Ovary (tissue), 3 donors: ENCODE data around the gene LDAH.

Experiments used
- EP300 ChIP-seq: sonication (generic); formaldehyde crosslinking; IDR thresholded peaks from one replicate; pipeline ENCODE4 v1.6.1; 2017; ENCODE audit warnings: antibody characterized with exemption
- POLR2A ChIP-seq: fragments of 450-650 bp; IDR thresholded peaks from one replicate; pipeline ENCODE4 v1.6.1; 2017; ENCODE audit warnings: antibody characterized with exemption, mild to moderate bottlenecking, moderate library complexity
- TF ChIP-seq, protein P1 (sequence below), 3 donors: fragments of 450-650 bp in 2 of 3; fragments of 200-600 bp in 1 of 3; IDR thresholded peaks; one replicate each; pipeline versions ENCODE4 v1.5.1 to v1.8.0; 2016 to 2022; ENCODE audit warnings: antibody characterized with exemption in 3 of 3, mild to moderate bottlenecking in 1 of 3
- donor health status: DM: no; HTN: no; CAD: no.

DNA sequence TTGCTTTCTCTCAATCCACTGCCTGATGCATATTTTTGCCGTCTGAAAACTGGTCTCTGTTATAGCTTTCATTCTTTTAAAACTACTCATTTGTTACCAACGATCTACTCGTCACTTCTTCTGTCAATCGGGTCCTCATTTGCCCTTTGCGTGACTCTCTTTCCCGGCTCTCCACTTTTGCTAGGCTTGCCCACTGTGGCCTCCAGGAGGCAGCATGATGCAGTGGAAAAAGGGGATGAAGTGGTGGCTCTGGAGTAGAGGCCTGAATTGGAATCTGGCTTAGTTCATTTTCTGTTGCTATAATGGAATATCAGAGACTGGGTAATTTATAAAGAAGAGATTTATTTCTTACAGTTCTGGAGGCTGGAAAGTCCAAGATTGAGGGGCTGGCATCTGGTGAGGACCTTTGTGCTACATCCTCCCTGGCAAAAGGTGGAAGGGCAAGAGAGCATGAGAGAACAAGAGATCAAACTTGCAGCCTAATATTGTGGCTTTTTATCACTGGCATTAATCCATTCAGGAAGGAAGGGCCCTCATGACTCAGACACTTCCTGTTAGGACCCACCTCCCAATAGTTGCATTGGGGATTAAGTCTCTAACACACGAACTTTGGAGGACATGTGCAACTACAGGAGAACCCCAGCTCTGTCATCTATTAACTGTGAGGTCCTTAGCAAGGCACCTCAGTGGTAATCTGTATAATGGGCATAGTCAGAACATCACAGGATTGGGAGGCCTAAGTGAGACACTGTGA is 140.6 kb downstream of the LDAH start:
- TF ChIP-seq POLR2A (no peak), EP300 (no peak)
- TF ChIP-seq, protein P1, sequence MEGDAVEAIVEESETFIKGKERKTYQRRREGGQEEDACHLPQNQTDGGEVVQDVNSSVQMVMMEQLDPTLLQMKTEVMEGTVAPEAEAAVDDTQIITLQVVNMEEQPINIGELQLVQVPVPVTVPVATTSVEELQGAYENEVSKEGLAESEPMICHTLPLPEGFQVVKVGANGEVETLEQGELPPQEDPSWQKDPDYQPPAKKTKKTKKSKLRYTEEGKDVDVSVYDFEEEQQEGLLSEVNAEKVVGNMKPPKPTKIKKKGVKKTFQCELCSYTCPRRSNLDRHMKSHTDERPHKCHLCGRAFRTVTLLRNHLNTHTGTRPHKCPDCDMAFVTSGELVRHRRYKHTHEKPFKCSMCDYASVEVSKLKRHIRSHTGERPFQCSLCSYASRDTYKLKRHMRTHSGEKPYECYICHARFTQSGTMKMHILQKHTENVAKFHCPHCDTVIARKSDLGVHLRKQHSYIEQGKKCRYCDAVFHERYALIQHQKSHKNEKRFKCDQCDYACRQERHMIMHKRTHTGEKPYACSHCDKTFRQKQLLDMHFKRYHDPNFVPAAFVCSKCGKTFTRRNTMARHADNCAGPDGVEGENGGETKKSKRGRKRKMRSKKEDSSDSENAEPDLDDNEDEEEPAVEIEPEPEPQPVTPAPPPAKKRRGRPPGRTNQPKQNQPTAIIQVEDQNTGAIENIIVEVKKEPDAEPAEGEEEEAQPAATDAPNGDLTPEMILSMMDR (IDR thresholded peaks at IDR 0.05), result no peak
